GM12873 (cell line): Measurements from ENCODE around the gene TIGD6.

Source experiments
- CTCF ChIP-seq: IDR thresholded peaks from 2 replicates; pipeline ENCODE4 v1.5.1; 2012; ENCODE audit warnings: low read depth, mild to moderate bottlenecking, moderate library complexity, low read length, control low read depth; ENCODE audit not compliant: insufficient read depth; ENCODE audit errors: missing control alignments

TIGD6 gene

GRCh38 chr5:150038547-150038946 lies 38.1 kb upstream of the TIGD6 start:
- TF ChIP-seq CTCF: no peak

- TF ChIP-seq CTCF: no peak
These were observed 36.1 kb upstream of the TIGD6 start for GRCh38 chr5:150036513-150036912.

- no peak for TF ChIP-seq CTCF
These were observed 34.9 kb upstream of the TIGD6 start for GRCh38 chr5:150035139-150035895.

- no peak for TF ChIP-seq CTCF
These were observed 34.2 kb upstream of the TIGD6 start for GRCh38 chr5:150034662-150035061.

- TF ChIP-seq CTCF: no peak
These were observed 32.9 kb upstream of the TIGD6 start for GRCh38 chr5:150033334-150033733.

GRCh38 chr5:150026682-150027172 lies 26.3 kb upstream of the TIGD6 start:
- no peak for TF ChIP-seq CTCF

GRCh38 chr5:150024346-150024984 lies 24.0 kb upstream of the TIGD6 start:
- TF ChIP-seq CTCF: no peak
